ENCODE data around the gene CLPTM1L.
"Not testable (repeated sequence)": the region's sequence is repeated elsewhere in the genome, so short reads cannot be mapped to it uniquely, and the experiment has no call there.

The CLPTM1L gene

GRCh38 chr5:1374679-1375055 is 29.8 kb upstream of the CLPTM1L start:
- no peak for TF ChIP-seq CTCF (IDR thresholded peaks at IDR 0.05; ENCODE audit: low read depth, low read length)
- no peak overlapping the region for H3K4me3 ChIP-seq (ENCODE audit: low read depth, low read length)

GRCh38 chr5:1374030-1374678 is 29.3 kb upstream of the CLPTM1L start:
- TF ChIP-seq CTCF (IDR thresholded peaks at IDR 0.05; ENCODE audit: low read depth, low read length) = no peak

GRCh38 chr5:1371972-1372342 is 27.1 kb upstream of the CLPTM1L start:
- not testable (repeated sequence) for H3K4me3 ChIP-seq (ENCODE audit: low read depth, low read length)

More at GRCh38 chr5:1374030-1374678, 29.3 kb upstream of the CLPTM1L start:
- no peak overlapping the region for H3K4me3 ChIP-seq (ENCODE audit: low read depth, low read length)

GRCh38 chr5:1371218-1371971 is 26.5 kb upstream of the CLPTM1L start:
- no peak for TF ChIP-seq CTCF (IDR thresholded peaks at IDR 0.05; ENCODE audit: low read depth, low read length)

GRCh38 chr5:1370006-1370405 is 25.1 kb upstream of the CLPTM1L start:
- no peak overlapping the region for H3K4me3 ChIP-seq (ENCODE audit: low read depth, low read length)
- TF ChIP-seq CTCF (IDR thresholded peaks at IDR 0.05; ENCODE audit: low read depth, low read length) = no peak

More at GRCh38 chr5:1371218-1371971, 26.5 kb upstream of the CLPTM1L start:
- no peak overlapping the region for H3K4me3 ChIP-seq (ENCODE audit: low read depth, low read length)

GRCh38 chr5:1368756-1369155 is 23.9 kb upstream of the CLPTM1L start:
- no peak overlapping the region for H3K4me3 ChIP-seq (ENCODE audit: low read depth, low read length)
- no peak for TF ChIP-seq CTCF (IDR thresholded peaks at IDR 0.05; ENCODE audit: low read depth, low read length)

GRCh38 chr5:1368236-1368635 is 23.3 kb upstream of the CLPTM1L start:
- H3K4me3 ChIP-seq (ENCODE audit: low read depth, low read length) = no peak overlapping the region
- no peak for TF ChIP-seq CTCF (IDR thresholded peaks at IDR 0.05; ENCODE audit: low read depth, low read length)

All from WI38 (cell line).